HG03520 (cell line): ENCODE data around the gene USP17L5.
"Not testable (repeated sequence)": the region's sequence is repeated elsewhere in the genome, so short reads cannot be mapped to it uniquely, and the experiment has no call there.

ENCODE experiments used
- ATAC-seq: cut with Tn5 transposase; IDR thresholded peaks from one replicate; pipeline ENCODE4 v1.9.1; 2021; ENCODE audit warnings: mild to moderate bottlenecking, moderate library complexity; ENCODE audit not compliant: unreplicated experiment

The USP17L5 gene

GRCh38 chr4:9339103-9339502 is at the start of gene USP17L5:
Gene USP17L5, plus strand, starts transcription at chr4:9339403. Its CDS starts 0 bp downstream, at chr4:9339403.
- not testable (repeated sequence) for ATAC-seq

GRCh38 chr4:9324191-9324590 is 15.0 kb upstream of the USP17L5 start:
- ATAC-seq, result not testable (repeated sequence)

GRCh38 chr4:9324865-9325264 is 14.3 kb upstream of the USP17L5 start, which contains the start of gene USP17L24:
Gene USP17L24, plus strand, starts transcription at chr4:9325165. Its CDS starts 0 bp downstream, at chr4:9325165.
- not testable (repeated sequence) for ATAC-seq

GRCh38 chr4:9329611-9330010 is 9.6 kb upstream of the USP17L5 start, which contains the start of gene USP17L25:
Gene USP17L25, plus strand, starts transcription at chr4:9329911. Its CDS starts 0 bp downstream, at chr4:9329911.
- not testable (repeated sequence) for ATAC-seq

GRCh38 chr4:9334358-9334757 is 4.8 kb upstream of the USP17L5 start, which contains the start of gene USP17L26:
Gene USP17L26, plus strand, starts transcription at chr4:9334658. Its CDS starts 0 bp downstream, at chr4:9334658.
- ATAC-seq, result not testable (repeated sequence)

GRCh38 chr4:9343848-9344247 is 4.6 kb downstream of the USP17L5 start, which contains the start of gene USP17L27:
Gene USP17L27, plus strand, starts transcription at chr4:9344148. Its CDS starts 0 bp downstream, at chr4:9344148.
- not testable (repeated sequence) for ATAC-seq

- ATAC-seq, result not testable (repeated sequence)
Observed at GRCh38 chr4:9348593-9348992, 9.4 kb downstream of the USP17L5 start, which contains the start of gene USP17L28. Gene USP17L28, plus strand, starts transcription at chr4:9348893. Its CDS starts 0 bp downstream, at chr4:9348893.

- ATAC-seq, result not testable (repeated sequence)
Observed at GRCh38 chr4:9350866-9351265, 11.7 kb downstream of the USP17L5 start.

GRCh38 chr4:9353338-9353737 is 14.1 kb downstream of the USP17L5 start, which contains the start of gene USP17L29:
Gene USP17L29, plus strand, starts transcription at chr4:9353638. Its CDS starts 0 bp downstream, at chr4:9353638.
- not testable (repeated sequence) for ATAC-seq

GRCh38 chr4:9362829-9363228 is 23.6 kb downstream of the USP17L5 start, which contains the start of gene USP17L30:
Gene USP17L30, plus strand, starts transcription at chr4:9363129. Its CDS starts 0 bp downstream, at chr4:9363129.
- not testable (repeated sequence) for ATAC-seq

- ATAC-seq, result not testable (repeated sequence)
Observed at GRCh38 chr4:9379881-9380280, 40.7 kb downstream of the USP17L5 start.

- not testable (repeated sequence) for ATAC-seq
Observed at GRCh38 chr4:9381012-9381534, 41.9 kb downstream of the USP17L5 start.

GRCh38 chr4:9384126-9384525 is 44.9 kb downstream of the USP17L5 start:
- ATAC-seq, result no peak

GRCh38 chr4:9389001-9389400 is 49.8 kb downstream of the USP17L5 start:
- not testable (repeated sequence) for ATAC-seq
